HG02885 (cell line): ENCODE measurements around the gene LAMC2.
"Not testable (repeated sequence)": the region's sequence is repeated elsewhere in the genome, so short reads cannot be mapped to it uniquely, and the experiment has no call there.

Experiments used
- ATAC-seq: cut with Tn5 transposase; IDR thresholded peaks from one replicate; pipeline ENCODE4 v1.9.1; 2021; ENCODE audit warnings: mild to moderate bottlenecking; ENCODE audit not compliant: unreplicated experiment, poor library complexity

The LAMC2 gene

DNA sequence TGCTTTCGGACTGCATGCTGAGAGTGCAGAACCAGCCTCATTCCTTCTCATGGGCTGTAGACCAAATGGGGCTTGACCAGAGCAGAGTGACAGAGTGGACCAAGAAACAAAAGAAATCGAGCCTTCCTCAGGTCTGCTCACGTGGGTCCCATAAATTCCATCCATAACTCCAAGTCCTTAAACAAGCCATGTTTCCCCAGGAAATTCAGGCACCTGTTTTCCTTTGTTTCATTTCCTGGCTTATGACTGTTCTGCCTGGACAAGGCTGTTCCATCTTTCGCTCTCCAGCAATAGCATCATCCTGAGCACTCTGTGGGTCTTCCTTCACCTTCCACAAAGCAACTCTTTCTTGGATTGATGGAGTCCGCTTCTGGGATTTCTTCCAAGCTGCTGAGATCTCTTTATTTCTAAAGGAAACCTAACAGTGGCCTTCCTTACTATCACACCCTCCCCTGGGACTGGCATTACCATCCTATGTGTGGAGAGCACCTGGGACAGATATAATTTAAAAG lies 63.9 kb downstream of the LAMC2 start:
- no peak for ATAC-seq

DNA sequence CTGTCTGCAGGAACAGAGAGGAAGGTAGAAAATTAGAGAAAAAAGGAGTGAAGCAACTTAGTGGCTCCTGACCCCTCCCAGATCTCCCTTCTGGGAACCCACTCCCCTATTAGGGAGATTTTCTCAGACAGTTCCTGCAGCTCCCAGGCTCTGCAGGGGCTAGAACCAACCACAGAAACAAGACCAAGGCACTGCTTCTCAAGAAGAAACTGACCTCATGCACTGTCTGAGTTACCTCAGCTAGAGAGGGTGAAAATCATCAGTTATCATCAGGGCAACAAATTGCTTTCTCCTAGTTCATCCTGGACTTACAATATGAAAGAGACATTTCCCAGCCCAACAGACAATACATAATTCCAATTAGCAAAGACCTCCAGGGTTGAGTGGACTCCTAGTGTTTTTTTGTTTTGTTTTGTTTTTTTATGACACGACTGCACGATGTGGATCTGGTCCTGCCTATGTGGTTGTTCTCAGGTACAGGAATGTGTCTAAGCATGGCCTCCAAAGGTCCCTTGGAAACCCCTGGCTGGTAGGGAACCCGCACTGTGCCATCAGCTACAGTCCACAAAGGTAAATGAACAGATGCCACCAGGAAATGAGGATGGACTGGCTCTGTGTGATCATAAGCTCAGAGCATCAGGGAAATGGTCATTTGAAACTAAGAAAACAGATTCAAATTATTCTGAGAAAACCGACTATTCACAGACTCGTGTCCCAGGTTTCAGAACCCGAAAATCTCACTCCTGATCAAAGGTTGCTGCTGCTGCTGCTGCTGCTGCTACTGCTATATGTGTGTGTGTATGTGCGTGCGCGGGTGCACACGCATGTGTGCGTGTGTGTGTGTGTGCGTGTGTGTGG lies 65.3 kb downstream of the LAMC2 start:
- ATAC-seq = no peak

DNA sequence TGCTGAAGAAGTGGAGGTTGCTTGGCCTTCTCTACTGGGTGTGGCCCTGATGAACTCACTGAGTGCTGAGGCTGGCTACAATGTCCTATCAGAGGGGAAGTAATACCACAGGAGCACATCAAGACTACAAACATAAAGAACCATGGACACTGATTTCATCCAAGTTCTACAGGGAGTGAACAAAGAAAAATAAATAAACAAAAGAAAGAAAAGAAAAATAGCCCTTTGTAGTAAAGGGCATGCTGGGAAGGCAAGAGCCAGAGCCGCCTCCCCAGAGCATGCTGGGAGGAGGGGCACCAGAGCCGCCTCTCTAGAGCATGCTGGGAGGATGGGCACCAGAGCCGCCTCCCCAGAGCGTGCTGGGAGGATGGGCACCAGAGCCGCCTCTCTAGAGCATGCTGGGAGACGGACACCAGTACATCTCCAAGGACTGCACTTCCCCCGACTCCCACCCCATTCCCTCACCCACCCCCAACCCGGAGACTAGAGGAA lies 65.9 kb downstream of the LAMC2 start:
- no peak for ATAC-seq

DNA sequence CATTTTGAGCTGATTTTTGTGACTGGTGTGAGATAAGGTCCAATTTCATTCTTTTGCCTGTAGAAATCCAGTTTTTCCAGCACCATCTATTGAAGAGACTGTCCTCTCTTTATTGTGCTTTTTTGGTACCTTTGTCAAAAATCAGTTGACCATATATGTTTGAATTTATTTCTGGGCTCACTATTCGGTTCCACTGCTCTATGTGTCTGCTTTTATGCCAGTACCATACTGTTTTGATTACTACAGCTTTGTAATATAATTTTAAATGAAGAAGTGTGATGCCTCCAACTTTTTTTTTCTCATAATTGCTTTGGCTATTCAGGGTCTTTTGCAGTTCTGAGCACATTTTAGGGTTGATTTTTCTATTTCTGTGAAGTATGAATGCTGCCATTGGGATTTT lies 69.0 kb downstream of the LAMC2 start:
- no peak for ATAC-seq

DNA sequence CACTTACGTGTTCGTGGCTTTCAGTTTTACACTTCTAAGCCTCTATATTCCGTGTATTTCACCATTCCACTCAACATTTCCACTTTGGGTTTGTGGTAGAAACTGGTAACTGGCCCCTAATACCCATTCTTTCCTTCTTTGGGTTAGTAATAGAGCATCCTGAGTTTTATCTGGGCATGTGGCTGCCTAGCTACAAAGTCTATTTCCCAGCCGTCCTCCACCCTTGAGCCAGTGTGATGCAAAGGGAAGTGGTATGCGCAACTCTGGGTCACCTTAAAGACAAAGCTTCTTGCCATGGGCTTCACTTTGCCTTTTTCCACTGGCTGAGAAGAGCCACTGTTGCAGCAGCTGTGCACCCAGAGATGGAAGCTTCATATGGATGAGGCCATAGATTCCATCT lies 73.9 kb downstream of the LAMC2 start:
- ATAC-seq = no peak

DNA sequence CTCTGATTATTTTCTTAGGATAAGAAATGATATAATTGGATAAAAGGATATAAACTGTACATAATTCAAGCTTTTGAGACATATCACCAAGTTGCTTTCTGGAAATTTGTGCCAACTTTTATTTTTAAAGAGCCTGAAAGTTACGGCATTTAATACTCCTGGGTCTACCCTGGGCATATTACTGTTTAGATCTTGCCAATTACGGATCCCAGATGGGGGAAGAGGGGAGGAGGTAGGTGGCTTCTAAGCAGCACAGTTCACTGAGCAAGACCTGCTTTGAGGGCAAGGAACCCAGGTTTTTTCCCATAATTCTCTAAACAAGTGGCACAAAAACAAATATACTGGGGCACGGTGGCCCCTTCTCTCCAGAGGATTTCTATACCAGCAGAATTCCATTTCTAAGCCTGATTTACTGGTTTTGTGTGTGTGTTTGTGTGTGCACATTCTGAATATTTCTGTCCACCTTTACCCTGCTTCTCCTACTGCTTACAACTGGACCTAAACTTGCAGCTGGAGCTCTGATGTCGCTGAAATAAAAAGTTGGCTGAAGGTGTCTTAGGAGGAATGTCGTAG lies 76.7 kb downstream of the LAMC2 start:
- ATAC-seq = no peak

DNA sequence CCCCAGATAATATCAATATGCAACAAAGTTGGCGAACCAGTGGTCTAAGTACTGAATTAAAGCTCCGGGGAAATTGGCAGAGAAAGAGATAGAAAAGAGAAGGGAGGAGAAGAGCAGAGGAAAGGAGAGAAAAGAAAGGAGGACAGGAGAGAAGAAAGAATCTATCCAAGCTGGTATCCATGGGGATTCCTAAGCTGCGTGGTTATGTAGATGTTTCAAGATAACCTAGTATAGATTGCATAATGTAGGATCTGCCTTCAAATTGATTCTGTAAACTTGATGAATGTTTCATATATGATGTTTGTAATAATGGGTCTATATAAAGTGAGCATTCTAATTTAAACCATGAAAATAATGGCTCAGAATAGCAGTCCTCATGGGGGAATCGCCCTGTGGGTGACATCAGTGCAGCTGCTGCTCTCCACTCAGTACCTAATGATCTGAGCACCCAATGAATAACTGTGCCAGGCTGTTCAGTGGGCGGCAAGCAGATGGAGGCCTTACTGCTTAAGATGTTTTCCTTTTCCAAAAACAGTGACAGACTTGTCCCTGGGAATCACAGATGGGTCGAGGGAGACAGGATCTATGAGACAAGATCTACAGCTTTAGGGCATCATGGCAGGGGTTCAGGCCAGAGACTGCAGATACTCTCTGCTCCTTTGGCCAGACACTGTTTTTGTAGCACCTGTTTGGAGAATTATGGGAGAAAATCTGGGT lies 78.0 kb downstream of the LAMC2 start:
- ATAC-seq = no peak

DNA sequence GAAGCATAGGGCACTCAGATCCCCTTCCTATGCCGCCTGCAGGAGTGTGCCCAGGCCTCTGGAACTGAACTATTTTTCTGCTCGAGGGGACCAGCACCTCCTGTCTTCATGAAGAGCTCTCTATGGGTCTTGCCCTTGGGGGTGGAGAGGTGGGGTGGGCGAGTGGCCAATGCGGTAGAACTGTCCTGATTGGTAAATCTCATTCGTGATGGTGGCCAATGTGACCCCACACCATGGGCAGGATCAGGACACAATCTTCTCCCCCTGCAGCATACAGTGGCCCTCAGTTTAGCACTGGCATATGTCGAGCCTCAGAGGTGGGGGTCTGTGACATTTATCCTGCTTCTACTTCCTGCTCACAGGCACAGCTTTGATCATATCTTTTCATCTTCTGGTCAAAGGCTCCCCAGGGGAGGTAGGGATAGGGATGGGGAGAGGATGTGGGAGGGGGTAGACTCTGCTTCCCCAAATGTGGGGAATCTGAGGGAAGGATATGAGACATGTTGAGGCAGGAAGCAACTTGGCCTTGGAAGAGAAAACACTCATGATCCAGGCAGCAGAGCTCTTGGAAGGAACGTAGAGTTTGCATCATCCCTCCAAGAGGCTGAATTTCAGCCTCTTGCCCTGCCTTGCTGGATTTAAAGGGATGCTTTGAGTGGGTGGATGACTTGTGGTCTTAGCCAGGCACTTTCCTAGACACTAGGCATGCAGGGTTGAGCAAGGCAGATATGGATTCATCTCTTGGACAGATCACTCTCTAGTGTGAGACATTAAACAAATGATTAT lies 81.8 kb downstream of the LAMC2 start:
- no peak for ATAC-seq

DNA sequence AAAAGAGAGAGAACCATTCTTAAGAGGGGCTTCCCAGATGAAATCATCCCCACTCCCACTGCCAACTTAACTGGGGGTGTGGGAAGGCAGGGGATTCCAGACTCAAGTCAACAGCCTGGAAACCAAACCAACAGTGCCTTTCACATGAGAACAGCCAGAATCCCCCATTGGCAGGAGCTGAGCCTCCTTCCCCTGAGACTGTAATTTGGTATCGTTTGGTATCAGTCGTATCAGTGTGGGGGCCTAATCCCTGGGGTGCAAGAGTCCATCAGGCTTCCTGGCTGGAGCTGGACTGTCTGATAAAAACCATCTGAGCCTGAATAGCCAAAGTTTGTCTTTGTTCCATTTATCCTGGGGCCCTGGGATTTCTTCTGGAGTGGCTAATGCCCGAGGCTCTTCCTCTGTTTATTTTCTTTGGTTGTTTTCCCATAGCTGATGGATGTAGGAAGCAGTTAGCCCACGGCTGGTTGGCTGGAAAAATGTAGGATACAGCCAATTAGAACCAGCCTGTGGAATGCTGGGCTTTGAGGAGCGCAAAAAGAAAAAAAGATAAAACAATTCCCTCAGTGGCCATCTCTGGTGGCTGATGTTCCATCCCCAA lies 84.6 kb downstream of the LAMC2 start:
- no peak for ATAC-seq

DNA sequence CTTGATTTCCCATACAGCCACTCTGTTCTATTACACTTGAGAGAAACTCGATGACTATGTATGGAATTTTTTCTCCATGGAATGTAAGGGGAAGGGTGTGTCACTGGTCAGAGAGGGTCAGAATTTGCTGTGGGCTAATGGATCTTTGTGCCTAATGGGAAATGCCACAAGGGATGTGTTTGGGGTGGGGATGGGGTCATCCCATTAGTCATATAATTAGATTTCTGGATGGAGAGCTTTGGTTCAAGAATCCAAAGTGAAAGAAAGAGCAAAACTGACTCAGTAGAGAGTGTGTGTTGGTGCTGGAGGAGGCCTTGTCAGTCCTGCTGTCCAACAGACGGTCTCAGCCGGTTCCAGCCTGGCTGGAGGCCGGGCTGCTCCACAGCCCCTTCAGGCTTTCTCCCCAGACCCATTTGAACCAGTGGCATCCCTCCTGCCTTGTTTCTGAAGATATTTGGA lies 86.4 kb downstream of the LAMC2 start:
- ATAC-seq = no peak

DNA sequence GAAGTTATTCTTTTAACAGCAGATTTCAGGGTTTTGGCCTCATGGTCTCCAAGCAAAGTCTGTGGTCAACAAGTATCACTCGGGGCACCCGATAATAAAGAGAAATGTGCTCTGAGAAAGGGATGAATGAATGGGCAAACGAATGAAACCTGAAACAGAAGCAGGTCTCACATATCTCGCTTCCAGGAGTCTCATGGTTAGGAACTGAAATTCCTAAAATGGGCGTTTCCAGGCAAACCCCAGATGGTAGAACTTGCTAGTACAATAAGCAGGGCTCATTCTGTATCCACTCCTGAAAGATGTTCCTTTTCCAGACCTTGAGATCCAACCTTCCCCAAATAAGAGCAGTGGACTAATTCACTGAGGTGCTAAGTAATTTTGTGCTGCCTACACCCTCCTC lies 87.2 kb downstream of the LAMC2 start:
- no peak for ATAC-seq

DNA sequence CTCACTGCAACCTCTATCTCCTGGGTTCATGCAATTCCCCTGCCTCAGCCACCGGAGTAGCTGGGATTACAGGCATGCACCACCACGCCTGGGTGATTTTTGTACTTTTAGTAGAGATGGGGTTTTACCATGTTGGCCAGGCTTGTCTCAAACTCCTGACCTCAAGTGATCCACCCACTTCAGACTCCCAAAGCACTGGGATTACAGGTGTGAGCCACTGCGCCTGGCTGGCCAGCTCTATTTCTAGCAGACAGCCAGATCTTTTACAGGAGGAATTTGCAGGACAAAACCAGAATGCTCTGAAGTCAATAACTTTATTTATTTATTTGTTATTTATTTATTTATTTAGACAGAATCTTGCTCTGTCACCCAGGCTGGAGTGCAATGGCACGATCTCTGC lies 87.9 kb downstream of the LAMC2 start:
- not testable (repeated sequence) for ATAC-seq

DNA sequence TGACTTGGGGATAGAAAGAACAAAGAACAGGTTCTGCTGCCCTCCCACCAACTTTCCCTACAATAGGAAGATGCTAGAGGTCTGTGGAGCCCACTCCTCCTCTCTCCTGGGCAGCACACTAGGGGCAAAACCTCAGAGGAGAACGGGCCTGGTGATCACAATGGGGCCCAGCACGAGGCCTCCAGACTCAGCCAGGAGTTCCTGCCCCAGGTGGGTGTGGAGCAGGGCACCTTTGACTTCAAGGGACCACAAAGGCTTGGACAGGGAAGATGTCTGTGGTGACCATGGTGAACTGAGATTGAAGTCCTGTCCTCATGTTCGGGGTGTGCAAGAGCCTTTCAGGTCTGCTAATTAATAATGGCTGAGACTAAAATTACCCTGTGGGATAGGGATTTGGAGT lies 88.8 kb downstream of the LAMC2 start:
- no peak for ATAC-seq

DNA sequence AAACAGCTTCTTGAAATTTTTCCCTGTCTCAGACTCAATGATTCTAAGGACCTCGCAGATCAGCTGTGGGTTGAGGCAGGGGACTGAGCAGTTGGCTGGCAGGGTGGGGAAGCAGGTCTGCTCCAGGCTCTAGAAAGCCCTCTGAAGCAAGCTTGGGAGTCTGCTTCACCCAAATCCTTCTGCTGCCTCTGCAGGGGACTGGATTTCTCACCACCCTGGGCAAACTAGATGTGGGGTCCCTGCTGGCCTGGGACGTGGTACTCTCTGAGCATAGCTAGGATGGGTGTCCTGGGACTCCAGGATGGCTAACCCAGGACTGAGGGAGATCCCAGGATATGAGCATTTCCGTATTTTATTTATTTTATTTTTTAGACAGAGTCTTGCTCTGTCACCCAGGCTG lies 89.3 kb downstream of the LAMC2 start:
- no peak for ATAC-seq

DNA sequence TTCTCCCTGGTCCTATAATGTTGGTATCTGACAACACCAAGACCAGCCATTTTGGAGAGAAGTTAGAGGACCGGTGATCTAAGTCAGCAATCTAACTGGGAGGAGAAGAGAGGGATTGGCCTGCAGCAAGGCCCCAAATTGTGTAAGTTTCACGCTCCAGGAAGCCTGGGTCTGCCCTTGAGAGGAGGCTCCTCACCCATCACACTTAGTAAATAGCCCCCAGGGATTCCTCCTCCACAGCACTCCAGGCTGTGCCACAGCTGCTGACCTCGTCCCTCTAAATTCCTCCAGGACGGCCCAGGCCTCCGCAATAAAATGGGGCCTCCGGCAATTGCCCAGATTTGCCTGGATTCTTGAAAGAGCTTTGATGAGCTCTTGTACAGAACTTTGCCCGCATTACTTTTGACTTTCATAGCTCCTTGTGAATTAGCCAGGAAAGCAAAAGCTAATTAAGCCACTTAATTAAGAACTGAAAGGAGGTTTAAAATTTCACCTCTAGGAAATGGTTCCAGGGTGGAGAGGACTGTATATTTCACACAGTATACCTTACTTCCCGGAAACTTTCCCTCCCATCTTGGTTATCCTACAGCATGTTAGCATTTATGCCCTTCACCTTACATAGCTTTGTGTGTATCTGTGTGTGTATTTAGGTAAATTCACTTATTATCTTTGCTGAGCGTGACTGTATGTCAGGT lies 90.5 kb downstream of the LAMC2 start:
- ATAC-seq = no peak

DNA sequence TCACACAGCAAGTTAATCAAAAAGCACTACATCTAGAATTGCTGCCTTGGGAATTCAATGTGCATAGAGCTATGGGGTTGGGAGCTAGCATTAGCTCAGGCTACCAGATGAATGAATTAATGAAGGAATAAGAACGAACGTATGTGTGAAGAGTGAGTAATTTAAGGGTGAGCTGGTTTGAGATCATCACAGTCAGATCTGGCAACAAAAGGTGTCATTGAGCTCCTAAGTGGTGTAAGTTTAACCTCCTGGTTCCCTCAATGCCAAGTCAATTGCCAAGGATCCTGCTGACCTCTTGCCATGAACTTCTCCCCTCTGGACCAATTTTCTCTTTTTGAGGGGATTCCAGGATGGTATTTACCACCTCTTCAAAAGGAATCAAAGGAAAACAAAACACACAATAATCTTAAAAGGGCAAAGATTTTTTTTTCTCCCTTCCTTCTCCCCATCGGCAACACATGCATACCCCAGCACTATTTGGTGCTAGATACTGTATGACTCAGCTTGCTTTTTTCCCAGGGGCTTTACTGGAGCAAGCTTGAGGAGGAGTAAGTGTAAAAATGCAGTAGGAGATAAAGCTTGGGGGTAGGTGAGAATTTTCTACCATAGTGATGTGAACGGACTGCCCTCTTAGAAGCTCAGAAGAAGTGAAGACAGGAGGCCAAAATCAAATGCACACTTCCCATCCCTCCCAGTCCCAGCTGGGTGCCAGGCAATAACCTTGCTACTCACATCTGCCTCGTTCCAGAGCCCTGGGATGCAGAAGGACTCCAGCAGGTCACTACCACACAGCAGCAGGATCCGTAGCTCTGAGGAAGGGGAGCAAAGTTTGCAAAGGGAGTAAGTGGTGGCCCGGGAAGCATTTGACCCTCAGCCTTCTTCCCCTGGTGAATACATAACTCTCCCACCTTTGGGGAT lies 92.0 kb downstream of the LAMC2 start:
- no peak for ATAC-seq

DNA sequence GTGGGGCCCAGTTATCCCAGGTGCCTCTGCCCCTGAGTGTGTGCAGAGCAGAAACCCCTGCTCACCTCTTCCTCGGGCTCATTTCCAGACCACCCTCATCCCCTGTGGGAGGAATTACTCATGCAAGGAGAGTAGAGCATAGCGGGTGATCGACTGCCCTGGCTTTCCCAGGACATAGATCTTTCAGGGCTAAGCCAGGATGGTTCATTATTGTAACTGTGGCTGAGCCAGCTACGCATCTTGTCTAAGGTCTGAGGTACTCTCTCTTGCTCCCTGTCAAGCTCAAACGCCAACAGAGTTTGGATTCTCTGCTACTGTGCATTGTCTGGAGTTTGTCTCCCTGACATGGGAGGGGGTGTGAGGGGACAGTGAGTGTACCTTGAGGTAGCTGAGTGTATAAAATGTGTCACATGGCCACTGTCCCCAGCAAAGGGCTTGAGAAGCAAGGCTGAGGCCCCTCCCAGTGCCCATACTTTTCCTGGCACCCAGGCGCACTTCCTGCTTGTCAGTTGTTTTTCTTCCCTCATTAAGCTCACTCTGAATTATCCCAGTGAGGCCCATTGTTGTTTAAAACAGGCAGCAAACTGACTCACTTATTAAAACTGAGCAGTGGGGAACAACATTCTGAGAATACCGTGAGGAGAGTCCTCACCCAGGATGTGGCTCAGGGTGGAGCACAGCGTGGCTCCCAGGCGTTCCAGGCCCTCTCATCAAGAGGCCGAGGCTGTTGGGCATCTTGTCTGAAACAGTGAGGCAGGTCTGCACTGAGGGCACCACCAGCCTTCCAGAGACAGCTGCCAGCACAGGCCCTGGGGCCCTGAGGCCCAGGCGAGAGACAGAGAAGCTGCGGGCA lies 92.9 kb downstream of the LAMC2 start:
- ATAC-seq = no peak
